Right cardiac atrium (tissue), 5 donors: ENCODE measurements around the gene SKP2. TPM values are rescaled to one million over a fixed set of nuclear protein-coding genes. Genes with fewer than 3 reads are reported as not detected.

Source experiments
- ATAC-seq, 2 donors: fragments of 200-7000 bp; cut with Tn5 transposase; one replicate each; pipeline versions ENCODE4 v1.8.0 to v1.9.1; 2020; ENCODE audit warnings: moderate library complexity in 2 of 2, mild to moderate bottlenecking in 1 of 2
- DNase-seq, 3 donors: peaks; one replicate each; pipeline ENCODE4 v3.0.0-alpha.2; 2020
- H3K27ac ChIP-seq: one replicate; pipeline ENCODE4 v1.5.1; 2013; ENCODE audit warnings: mild to moderate bottlenecking, low read length, control low read depth, moderate library complexity
- H3K27me3 ChIP-seq: one replicate; pipeline ENCODE4 v1.6.1; 2013; ENCODE audit not compliant: control insufficient read depth, insufficient read depth
- H3K4me1 ChIP-seq: one replicate; pipeline ENCODE4 v1.6.1; 2013; ENCODE audit warnings: low read length; ENCODE audit not compliant: control insufficient read depth, insufficient read depth
- H3K4me3 ChIP-seq: one replicate; pipeline ENCODE4 v1.5.1; 2013; ENCODE audit warnings: low read length, control low read depth
- H3K9me3 ChIP-seq: one replicate; pipeline ENCODE4 v1.6.1; 2013; ENCODE audit warnings: low read length; ENCODE audit not compliant: control insufficient read depth
- WGBS: extraction: QIAGEN DNeasy Blood & Tissue Kit; methylation state at CpG from one replicate; pipeline ENCODE4 v1.1.7; 2013; 5-methylcytosine and 5-hydroxymethylcytosine counted together
- intact Hi-C, 4 donors: fragments of 100-400 bp; cut with DNase I; formaldehyde crosslinking; loops; one replicate each; pipeline versions ENCODE4 v1.11.0 to v1.14.0; 2022 to 2023
- microRNA-seq, 2 donors: library from miRNA; unstranded; fragments of <30 nt; microRNA quantifications; one replicate each; pipeline ENCODE4 v1.2.0, GENCODE V29; 2020 to 2021
- polyA plus RNA-seq: library from polyadenylated mRNA; stranded (reverse); fragments of 200-250 nt; gene quantifications from one replicate; pipeline ENCODE4 v1.2.3, GENCODE V29; 2013
- total RNA-seq, 4 donors: library from RNA; stranded (reverse); fragmentation: NEBNext Ultra II Directional; extraction: Animal tissue kit (Norgen Biotek cat#: 25700); gene quantifications; one replicate each; pipeline ENCODE4 v1.2.1, GENCODE V29; 2021
- donor health status: healthy with polysubstance abuse.
- donor health status: DM: no; HTN: yes; CAD: no.
- donor health status: DM: no; HTN: no; CAD: no.
- donor health status: DM: no; HTN: yes; CAD: no; lungs with severe emphysema.
- donor health status: DM: yes; HTN: yes; CAD: no.

Gene SKP2
- total and polyA plus RNA-seq, 5 donors, result 1.9 to 7.9 (median 6.9) TPM

DNA sequence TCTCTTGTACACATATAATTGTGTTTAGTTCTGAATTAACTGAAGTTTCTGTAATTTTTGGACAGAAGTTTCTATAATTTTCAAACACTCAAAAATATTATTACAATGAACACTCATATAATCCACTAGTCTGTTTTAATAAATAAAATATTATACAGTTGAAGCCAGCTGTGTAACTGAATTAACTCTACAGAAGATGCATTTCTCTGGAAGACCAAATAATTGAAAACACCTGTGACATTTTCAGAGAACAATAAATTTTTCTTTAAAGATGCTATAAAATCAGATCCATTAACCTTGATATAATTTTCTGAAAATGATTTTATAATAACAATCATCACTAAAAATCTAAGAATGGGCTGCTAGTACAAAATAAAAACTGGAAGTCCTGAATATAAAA is 75.1 kb downstream of the SKP2 start:
- Histone ChIP-seq H3K4me3 (no peak overlapping the region), H3K27me3 (no peaks in the 10 kb centered on the region), H3K4me1 (peaks cover 3% of the 10 kb centered on the region), H3K9me3 (no peaks in the 10 kb centered on the region), H3K27ac (no peak overlapping the region)
- no peak for ATAC-seq
- no peak for DNase-seq
- intact Hi-C loops, result no loop called here

GRCh38 chr5:36228505-36228904 is 76.6 kb downstream of the SKP2 start:
- intact Hi-C loops, result no loop called here
- Histone ChIP-seq H3K9me3 (no peaks in the 10 kb centered on the region), H3K27me3 (no peaks in the 10 kb centered on the region), H3K27ac (no peak overlapping the region), H3K4me1 (peaks cover 3% of the 10 kb centered on the region), H3K4me3 (no peak overlapping the region)
- ATAC-seq, result no peak
- DNase-seq, result no peak
- 98% methylated on average over 7 of the region's 7 CpGs for WGBS

- ATAC-seq (no peak), DNase-seq (no peak)
- WGBS, result 90% methylated on average over 1 of the region's 1 CpG
- Histone ChIP-seq H3K27ac (no peak overlapping the region), H3K4me3 (no peak overlapping the region), H3K27me3 (no peaks in the 10 kb centered on the region), H3K4me1 (peaks cover 3% of the 10 kb centered on the region), H3K9me3 (no peaks in the 10 kb centered on the region)
- intact Hi-C loops, result no loop called here
These were observed 78.4 kb downstream of the SKP2 start for GRCh38 chr5:36230151-36230790.

GRCh38 chr5:36232533-36232932 is 80.6 kb downstream of the SKP2 start:
- ATAC-seq (no peak), DNase-seq (no peak)
- 83% methylated on average over 3 of the region's 3 CpGs for WGBS
- H3K27me3 ChIP-seq, result no peaks in the 10 kb centered on the region
- H3K9me3 ChIP-seq, result no peaks in the 10 kb centered on the region
- H3K4me3 ChIP-seq, result no peak overlapping the region
- H3K27ac ChIP-seq, result no peak overlapping the region
- peaks cover 3% of the 10 kb centered on the region for H3K4me1 ChIP-seq
- intact Hi-C loops, result no loop called here

Small RNA genes lying within 50 kb of the gene (microRNA-seq; reads per million reads assigned to microRNA genes)
- gene MIR580, result 2.1 to 2.5 reads per million in 2 donors

Other genes with a start within 250 kb of the SKP2 start
- gene CAPSL, start 213.5 kb upstream of the SKP2 start, total RNA-seq, result not detected
- gene CAPSL, start 213.5 kb upstream of the SKP2 start, polyA plus RNA-seq, result not detected
- gene UGT3A1, start 160.7 kb upstream of the SKP2 start, total RNA-seq, result not detected
- not detected for gene UGT3A1, start 160.7 kb upstream of the SKP2 start, polyA plus RNA-seq
- gene UGT3A2, start 85.2 kb upstream of the SKP2 start, total RNA-seq, result not detected
- 0.05 TPM for gene UGT3A2, start 85.2 kb upstream of the SKP2 start, polyA plus RNA-seq
- gene LMBRD2, start 224 bp upstream of the SKP2 start, total RNA-seq, result 10 to 100 TPM; 10.9 to 13.7 (median 13.0) TPM
- gene LMBRD2, start 224 bp upstream of the SKP2 start, polyA plus RNA-seq, result 4.2 TPM
- gene NADK2, start 89.8 kb downstream of the SKP2 start, total RNA-seq, result 10 to 100 TPM; 31.2 to 34.9 (median 32.6) TPM
- gene NADK2, start 89.8 kb downstream of the SKP2 start, polyA plus RNA-seq, result 12.8 TPM
- gene RANBP3L, start 149.8 kb downstream of the SKP2 start, total RNA-seq, result 1 to 10 TPM in 3 of 4 donors, under 1 TPM in 1; 0.58 to 2.7 (median 1.5) TPM
- 1.0 TPM for gene RANBP3L, start 149.8 kb downstream of the SKP2 start, polyA plus RNA-seq